Immature natural killer cell (primary cell): ENCODE data around the gene NRXN3. TPM values are rescaled to one million over a fixed set of nuclear protein-coding genes. Genes with fewer than 3 reads are reported as not detected.

ENCODE experiments used
- DNase-seq, 3 donors: peaks; one replicate each; pipeline ENCODE4 v3.0.0; 2022; ENCODE audit warnings: mixed read lengths in 1 of 3
- H3K27ac Mint-ChIP-seq, 6 donors: one replicate each; pipeline ENCODE4 v1.8.0; 2020; ENCODE audit warnings: mixed read lengths in 6 of 6, mild to moderate bottlenecking in 5 of 6, inconsistent platforms in 4 of 6, moderate library complexity in 3 of 6
- H3K27me3 Mint-ChIP-seq, 3 donors: one replicate each; pipeline ENCODE4 v1.8.0; 2020 to 2021; ENCODE audit warnings: low read depth in 3 of 3, mild to moderate bottlenecking in 3 of 3, mixed read lengths in 3 of 3, moderate library complexity in 3 of 3, inconsistent platforms in 1 of 3
- H3K36me3 Mint-ChIP-seq, 3 donors: one replicate each; pipeline ENCODE4 v1.8.0; 2020; ENCODE audit warnings: mixed read lengths in 3 of 3, inconsistent platforms in 2 of 3, mild to moderate bottlenecking in 2 of 3
- H3K4me1 Mint-ChIP-seq, 2 donors: one replicate each; pipeline ENCODE4 v1.8.0; 2020; ENCODE audit warnings: inconsistent platforms in 2 of 2, mild to moderate bottlenecking in 2 of 2, mixed read lengths in 2 of 2, moderate library complexity in 1 of 2
- H3K4me3 Mint-ChIP-seq, 5 donors: one replicate each; pipeline ENCODE4 v1.8.0; 2020; ENCODE audit warnings: mild to moderate bottlenecking in 5 of 5, mixed read lengths in 5 of 5, inconsistent platforms in 3 of 5, moderate library complexity in 3 of 5
- H3K9me3 Mint-ChIP-seq, 6 donors: one replicate each; pipeline ENCODE4 v1.8.0; 2020; ENCODE audit warnings: mild to moderate bottlenecking in 6 of 6, mixed read lengths in 6 of 6, inconsistent platforms in 4 of 6, moderate library complexity in 3 of 6
- polyA plus RNA-seq, 3 donors: library from polyadenylated mRNA; unstranded; fragments of 300-500 nt; fragmentation: Illumina TruSeq; gene quantifications; one replicate each; pipeline ENCODE4 v1.2.3, GENCODE V29; 2021

Gene NRXN3
- polyA plus RNA-seq, 3 donors from 2014 or later = not detected

- DNase-seq = no peak
- no peak overlapping the region for H3K4me3 Mint-ChIP-seq
- peaks cover 0 to 5% (median 2%) of the 10 kb centered on the region in 3 donors for H3K27me3 Mint-ChIP-seq
- no peaks in the 10 kb centered on the region for H3K36me3 Mint-ChIP-seq
- no peak overlapping the region for H3K27ac Mint-ChIP-seq
- H3K4me1 Mint-ChIP-seq = no peaks in the 10 kb centered on the region
- H3K9me3 Mint-ChIP-seq = no peaks in the 10 kb centered on the region
Observed at GRCh38 chr14:78232231-78233000, 62.2 kb downstream of the NRXN3 start.

- Mint-ChIP-seq H3K27ac (no peak overlapping the region), H3K27me3 (peaks cover 0 to 6% (median 2%) of the 10 kb centered on the region in 3 donors), H3K4me3 (no peak overlapping the region), H3K9me3 (no peaks in the 10 kb centered on the region), H3K36me3 (no peaks in the 10 kb centered on the region), H3K4me1 (no peaks in the 10 kb centered on the region)
- no peak for DNase-seq
Observed at GRCh38 chr14:78238141-78238540, 68.0 kb downstream of the NRXN3 start.

- H3K36me3 Mint-ChIP-seq = no peaks in the 10 kb centered on the region
- H3K27me3 Mint-ChIP-seq = peaks cover 0 to 4% (median 2%) of the 10 kb centered on the region in 3 donors
- H3K9me3 Mint-ChIP-seq = no peaks in the 10 kb centered on the region
- no peak overlapping the region for H3K4me3 Mint-ChIP-seq
- no peaks in the 10 kb centered on the region for H3K4me1 Mint-ChIP-seq
- DNase-seq = no peak
- no peak overlapping the region for H3K27ac Mint-ChIP-seq
Observed at GRCh38 chr14:78240567-78240966, 70.4 kb downstream of the NRXN3 start.

- Mint-ChIP-seq H3K9me3 (no peaks in the 10 kb centered on the region), H3K27ac (no peak overlapping the region), H3K4me3 (no peak overlapping the region), H3K36me3 (no peaks in the 10 kb centered on the region), H3K27me3 (peaks cover 0 to 4% (median 2%) of the 10 kb centered on the region in 3 donors), H3K4me1 (no peaks in the 10 kb centered on the region)
- no peak for DNase-seq
Observed at GRCh38 chr14:78242086-78242485, 71.9 kb downstream of the NRXN3 start.

GRCh38 chr14:78243187-78243586 lies 73.0 kb downstream of the NRXN3 start:
- Mint-ChIP-seq H3K4me3 (no peak overlapping the region), H3K27ac (no peak overlapping the region), H3K36me3 (no peaks in the 10 kb centered on the region), H3K9me3 (no peaks in the 10 kb centered on the region), H3K27me3 (peaks cover 0 to 2% (median 2%) of the 10 kb centered on the region in 3 donors), H3K4me1 (no peaks in the 10 kb centered on the region)
- no peak for DNase-seq

- H3K36me3 Mint-ChIP-seq = no peaks in the 10 kb centered on the region
- no peak overlapping the region for H3K4me3 Mint-ChIP-seq
- no peak overlapping the region for H3K27ac Mint-ChIP-seq
- H3K4me1 Mint-ChIP-seq = no peaks in the 10 kb centered on the region
- H3K27me3 Mint-ChIP-seq = peaks cover 0 to 2% (median 0%) of the 10 kb centered on the region in 3 donors
- no peak for DNase-seq
- peaks cover 0 to 2% (median 0%) of the 10 kb centered on the region in 6 donors for H3K9me3 Mint-ChIP-seq
Observed at GRCh38 chr14:78245238-78245637, 75.1 kb downstream of the NRXN3 start.

- Mint-ChIP-seq H3K9me3 (peaks cover 0 to 2% (median 0%) of the 10 kb centered on the region in 6 donors), H3K4me1 (no peaks in the 10 kb centered on the region), H3K4me3 (no peak overlapping the region)
Observed at GRCh38 chr14:78248501-78249090, 78.4 kb downstream of the NRXN3 start.

GRCh38 chr14:78251308-78251707 lies 81.1 kb downstream of the NRXN3 start:
- Mint-ChIP-seq H3K4me1 (peaks cover 10 to 13% of the 10 kb centered on the region in 2 donors), H3K27ac (no peak overlapping the region), H3K9me3 (peaks cover 0 to 2% (median 0%) of the 10 kb centered on the region in 6 donors), H3K27me3 (peaks cover 0 to 8% (median 0%) of the 10 kb centered on the region in 3 donors), H3K4me3 (no peak overlapping the region), H3K36me3 (no peaks in the 10 kb centered on the region)
- DNase-seq = no peak

More at GRCh38 chr14:78248501-78249090, 78.4 kb downstream of the NRXN3 start:
- H3K27me3 Mint-ChIP-seq = peaks cover 0 to 2% (median 0%) of the 10 kb centered on the region in 3 donors
- H3K36me3 Mint-ChIP-seq = no peaks in the 10 kb centered on the region
- no peak for DNase-seq
- H3K27ac Mint-ChIP-seq = no peak overlapping the region

- peaks cover 10 to 13% of the 10 kb centered on the region in 2 donors for H3K4me1 Mint-ChIP-seq
- no peaks in the 10 kb centered on the region for H3K36me3 Mint-ChIP-seq
- H3K27me3 Mint-ChIP-seq = peaks cover 0 to 12% (median 4%) of the 10 kb centered on the region in 3 donors
- H3K4me3 Mint-ChIP-seq = no peak overlapping the region
- peak overlapping the region in 1 of 6 donors; percentile 42 for H3K27ac Mint-ChIP-seq
- peaks cover 0 to 2% (median under 1%) of the 10 kb centered on the region in 6 donors for H3K9me3 Mint-ChIP-seq
- no peak for DNase-seq
Observed at GRCh38 chr14:78253986-78254385, 83.8 kb downstream of the NRXN3 start.

- H3K27ac Mint-ChIP-seq = peak overlapping the region in 1 of 6 donors; percentile 59
- H3K36me3 Mint-ChIP-seq = no peaks in the 10 kb centered on the region
- H3K4me1 Mint-ChIP-seq = peaks cover 10 to 13% of the 10 kb centered on the region in 2 donors
- DNase-seq = peak; percentile 32 to 45 (median 39)
- H3K9me3 Mint-ChIP-seq = peaks cover 0 to 2% (median under 1%) of the 10 kb centered on the region in 6 donors
- H3K27me3 Mint-ChIP-seq = peaks cover 0 to 10% (median 4%) of the 10 kb centered on the region in 3 donors
- peak overlapping the region in 1 of 5 donors; percentile 56 for H3K4me3 Mint-ChIP-seq
Observed at GRCh38 chr14:78254911-78255461, 84.8 kb downstream of the NRXN3 start.

- peaks cover 0 to 2% (median under 1%) of the 10 kb centered on the region in 6 donors for H3K9me3 Mint-ChIP-seq
- H3K4me3 Mint-ChIP-seq = no peak overlapping the region
- peaks cover 3 to 10% (median 8%) of the 10 kb centered on the region in 3 donors for H3K27me3 Mint-ChIP-seq
- no peak for DNase-seq
- H3K4me1 Mint-ChIP-seq = peaks cover 9 to 12% of the 10 kb centered on the region in 2 donors
- no peaks in the 10 kb centered on the region for H3K36me3 Mint-ChIP-seq
- no peak overlapping the region for H3K27ac Mint-ChIP-seq
Observed at GRCh38 chr14:78259831-78260230, 89.7 kb downstream of the NRXN3 start.

- H3K27me3 Mint-ChIP-seq = peaks cover 0 to 9% (median 2%) of the 10 kb centered on the region in 3 donors
- no peaks in the 10 kb centered on the region for H3K9me3 Mint-ChIP-seq
- H3K36me3 Mint-ChIP-seq = no peaks in the 10 kb centered on the region
- DNase-seq = no peak
- H3K27ac Mint-ChIP-seq = no peak overlapping the region
- no peak overlapping the region for H3K4me3 Mint-ChIP-seq
- no peaks in the 10 kb centered on the region for H3K4me1 Mint-ChIP-seq
Observed at GRCh38 chr14:78278464-78279250, 108.5 kb downstream of the NRXN3 start.

- no peaks in the 10 kb centered on the region for H3K4me1 Mint-ChIP-seq
- H3K27me3 Mint-ChIP-seq = peaks cover 0 to 7% (median 2%) of the 10 kb centered on the region in 3 donors
- DNase-seq = no peak
- no peak overlapping the region for H3K4me3 Mint-ChIP-seq
- H3K27ac Mint-ChIP-seq = no peak overlapping the region
- no peaks in the 10 kb centered on the region for H3K36me3 Mint-ChIP-seq
- peaks cover 0 to 4% (median 0%) of the 10 kb centered on the region in 6 donors for H3K9me3 Mint-ChIP-seq
Observed at GRCh38 chr14:78282437-78282836, 112.3 kb downstream of the NRXN3 start.
